Peyer's patch (tissue), 4 donors: Measurements from ENCODE around the gene PTPRE. TPM values are rescaled to one million over a fixed set of nuclear protein-coding genes. Genes with fewer than 3 reads are reported as not detected.

Experiments used
- DNase-seq, 3 donors: peaks; one replicate each; pipeline ENCODE4 v3.0.0-alpha.2; 2017 to 2019
- H3K27ac ChIP-seq, 4 donors: fragments of 200-600 bp; sonication (generic); one replicate each; pipeline ENCODE4 v1.5.1; 2016 to 2019
- H3K27me3 ChIP-seq, 2 donors: fragments of 200-600 bp; sonication (generic); one replicate each; pipeline ENCODE4 v1.5.1; 2019
- H3K36me3 ChIP-seq, 3 donors: fragments of 200-600 bp; sonication (generic); one replicate each; pipeline ENCODE4 v1.5.1; 2016 to 2019
- H3K4me1 ChIP-seq, 4 donors: fragments of 200-600 bp; sonication (generic); one replicate each; pipeline ENCODE4 v1.5.1; 2016 to 2019
- H3K4me3 ChIP-seq, 4 donors: fragments of 200-600 bp; sonication (generic); 1 replicate in 3 of 4; 2 replicates in 1 of 4; pipeline ENCODE4 v1.5.1; 2016 to 2019; ENCODE audit warnings: mild to moderate bottlenecking in 1 of 4
- H3K9me3 ChIP-seq, 4 donors: fragments of 200-600 bp; sonication (generic); one replicate each; pipeline ENCODE4 v1.5.1; 2016 to 2019; ENCODE audit warnings: mild to moderate bottlenecking in 1 of 4
- POLR2A ChIP-seq, 2 donors: fragments of 450-650 bp; IDR thresholded peaks; one replicate each; pipeline ENCODE4 v1.5.1; 2017; ENCODE audit warnings: antibody characterized with exemption in 2 of 2, mild to moderate bottlenecking in 2 of 2, moderate library complexity in 2 of 2
- total RNA-seq, 4 donors: library from RNA; depleted of rRNA; stranded (reverse); fragments of >200 nt; gene quantifications; one replicate each; pipeline ENCODE4 v1.1.0, GENCODE V29; 2016
- TF ChIP-seq, protein P1 (sequence below), 6 experiments: fragments of 450-650 bp in 4 of 6; fragments of 200-600 bp in 2 of 6; sonication (generic) in 1 of 6; IDR thresholded peaks; one replicate each; pipeline ENCODE4 v1.5.1; 2017 to 2019; ENCODE audit warnings: antibody characterized with exemption in 6 of 6, mild to moderate bottlenecking in 3 of 6, moderate library complexity in 1 of 6

Gene PTPRE
- total RNA-seq, 4 donors from 2014 or later: 24.0 to 48.7 (median 35.4) TPM

DNA sequence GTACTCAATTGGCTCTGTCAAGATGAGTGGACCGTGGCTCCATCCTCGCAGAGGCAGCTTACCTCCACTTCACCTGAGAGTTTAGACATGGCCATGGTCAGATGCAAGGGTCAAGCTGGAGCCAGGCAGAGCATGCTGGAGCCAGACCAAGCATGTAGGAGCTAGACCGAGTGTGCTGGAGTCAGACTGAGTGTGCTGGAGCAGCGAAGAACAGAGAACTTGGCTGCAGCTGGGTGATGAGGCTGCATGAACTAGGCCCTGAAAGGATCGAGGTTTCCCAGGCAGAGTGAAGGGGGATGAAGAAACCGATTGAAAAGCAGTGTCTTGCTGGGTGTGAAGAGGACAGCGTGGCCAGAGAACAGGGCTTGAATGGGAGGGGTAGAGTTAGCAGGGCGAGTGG, 133.2 kb downstream of the PTPRE start:
- TF ChIP-seq, protein P1, sequence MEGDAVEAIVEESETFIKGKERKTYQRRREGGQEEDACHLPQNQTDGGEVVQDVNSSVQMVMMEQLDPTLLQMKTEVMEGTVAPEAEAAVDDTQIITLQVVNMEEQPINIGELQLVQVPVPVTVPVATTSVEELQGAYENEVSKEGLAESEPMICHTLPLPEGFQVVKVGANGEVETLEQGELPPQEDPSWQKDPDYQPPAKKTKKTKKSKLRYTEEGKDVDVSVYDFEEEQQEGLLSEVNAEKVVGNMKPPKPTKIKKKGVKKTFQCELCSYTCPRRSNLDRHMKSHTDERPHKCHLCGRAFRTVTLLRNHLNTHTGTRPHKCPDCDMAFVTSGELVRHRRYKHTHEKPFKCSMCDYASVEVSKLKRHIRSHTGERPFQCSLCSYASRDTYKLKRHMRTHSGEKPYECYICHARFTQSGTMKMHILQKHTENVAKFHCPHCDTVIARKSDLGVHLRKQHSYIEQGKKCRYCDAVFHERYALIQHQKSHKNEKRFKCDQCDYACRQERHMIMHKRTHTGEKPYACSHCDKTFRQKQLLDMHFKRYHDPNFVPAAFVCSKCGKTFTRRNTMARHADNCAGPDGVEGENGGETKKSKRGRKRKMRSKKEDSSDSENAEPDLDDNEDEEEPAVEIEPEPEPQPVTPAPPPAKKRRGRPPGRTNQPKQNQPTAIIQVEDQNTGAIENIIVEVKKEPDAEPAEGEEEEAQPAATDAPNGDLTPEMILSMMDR (IDR thresholded peaks at IDR 0.05): no peak
- no peaks in the 10 kb centered on the region for H3K27me3 ChIP-seq
- no peaks in the 10 kb centered on the region for H3K36me3 ChIP-seq
- peaks cover 0 to 16% (median 0%) of the 10 kb centered on the region in 4 donors for H3K4me1 ChIP-seq
- no peak overlapping the region for H3K27ac ChIP-seq
- no peak overlapping the region for H3K4me3 ChIP-seq
- DNase-seq: no peak
- no peaks in the 10 kb centered on the region for H3K9me3 ChIP-seq

DNA sequence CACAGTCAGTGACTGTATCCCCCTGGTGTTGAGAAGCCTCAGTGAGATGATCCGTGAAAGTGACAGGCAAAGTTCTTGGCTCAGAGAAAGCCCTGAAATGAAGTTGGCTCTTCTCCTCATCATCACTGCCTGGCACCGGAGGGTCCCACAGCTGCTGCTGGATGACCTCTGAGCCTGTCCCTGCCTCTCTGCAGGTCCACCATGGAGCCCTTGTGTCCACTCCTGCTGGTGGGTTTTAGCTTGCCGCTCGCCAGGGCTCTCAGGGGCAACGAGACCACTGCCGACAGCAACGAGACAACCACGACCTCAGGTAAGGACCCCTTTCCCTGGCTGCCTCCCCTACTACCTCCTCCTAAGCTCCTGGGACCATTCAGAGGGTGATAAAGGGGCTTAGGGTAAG, 133.8 kb downstream of the PTPRE start:
- DNase-seq: no peak
- TF ChIP-seq POLR2A (IDR thresholded peaks at IDR 0.05): no peak
- TF ChIP-seq, protein P1 (IDR thresholded peaks at IDR 0.05): no peak
- Histone ChIP-seq H3K36me3 (no peaks in the 10 kb centered on the region), H3K4me3 (no peak overlapping the region), H3K4me1 (peaks cover 0 to 17% (median 0%) of the 10 kb centered on the region in 4 donors), H3K9me3 (no peaks in the 10 kb centered on the region), H3K27me3 (no peaks in the 10 kb centered on the region), H3K27ac (no peak overlapping the region)

DNA sequence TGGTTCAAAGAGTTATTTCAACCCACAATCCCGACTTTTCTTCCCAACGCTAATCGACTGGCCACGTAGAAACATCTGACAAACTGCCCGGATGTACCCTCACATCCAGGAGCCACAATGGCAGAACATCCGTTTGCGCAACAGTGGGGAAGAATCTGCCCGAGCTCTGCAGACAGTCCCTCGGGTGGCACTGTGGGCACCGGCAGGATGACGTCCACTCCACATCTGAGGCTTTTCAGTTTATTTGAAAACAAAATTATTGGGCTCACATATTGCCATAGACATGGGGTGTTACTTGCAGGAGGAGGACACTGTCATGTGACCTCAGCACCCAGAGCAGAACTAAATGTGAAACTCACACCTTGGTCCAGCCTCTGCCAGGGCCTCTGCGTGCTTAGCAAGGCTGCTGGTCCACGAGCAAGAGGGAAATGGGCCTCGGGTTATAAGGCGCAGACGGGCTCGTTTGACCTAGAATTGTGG, 135.3 kb downstream of the PTPRE start:
- Histone ChIP-seq H3K4me3 (no peak overlapping the region), H3K9me3 (no peaks in the 10 kb centered on the region), H3K27me3 (no peaks in the 10 kb centered on the region), H3K36me3 (no peaks in the 10 kb centered on the region), H3K4me1 (peaks cover 0 to 20% (median 7%) of the 10 kb centered on the region in 4 donors), H3K27ac (no peak overlapping the region)
- no peak for TF ChIP-seq POLR2A (IDR thresholded peaks at IDR 0.05)
- TF ChIP-seq, protein P1 (IDR thresholded peaks at IDR 0.05): no peak
- no peak for DNase-seq

DNA sequence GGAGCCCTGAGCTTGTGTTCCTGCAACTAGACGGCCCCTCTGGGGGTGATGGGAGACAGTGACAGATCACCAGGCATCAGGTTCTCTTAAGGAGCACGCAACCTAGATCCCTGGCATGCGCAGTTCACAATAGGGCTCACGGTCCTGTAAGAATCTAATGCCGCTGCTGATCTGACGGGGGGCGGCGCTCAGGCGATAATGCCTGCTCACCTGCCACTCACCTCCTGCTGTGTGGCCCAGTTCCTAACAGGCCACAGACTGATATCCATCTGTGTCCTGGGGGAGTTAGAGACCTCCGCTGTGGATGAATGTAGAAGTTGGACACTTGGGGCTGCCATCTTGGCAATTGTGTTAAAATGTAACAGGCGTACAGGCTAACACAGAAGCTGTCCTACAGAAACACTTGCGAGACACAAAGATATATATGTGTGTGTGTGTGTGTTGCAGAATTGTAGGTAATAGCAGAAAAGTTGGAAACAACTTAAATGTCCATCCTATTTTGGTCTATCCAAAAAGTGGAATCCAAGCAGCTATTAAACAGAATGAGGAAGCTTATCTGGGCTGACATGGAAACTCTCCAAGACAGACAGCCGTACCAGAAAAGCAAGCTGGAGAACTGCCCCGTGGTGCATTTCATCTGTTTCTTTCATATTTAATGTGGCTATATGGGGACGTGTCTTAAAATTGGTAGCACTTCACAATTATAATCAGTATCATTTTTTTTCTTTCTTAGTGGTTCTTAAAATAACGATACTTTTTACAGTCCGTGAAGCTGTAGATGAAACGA, 136.5 kb downstream of the PTPRE start:
- Histone ChIP-seq H3K4me3 (no peak overlapping the region), H3K36me3 (no peaks in the 10 kb centered on the region), H3K9me3 (no peaks in the 10 kb centered on the region), H3K27me3 (no peaks in the 10 kb centered on the region), H3K27ac (no peak overlapping the region), H3K4me1 (peaks cover 4 to 28% (median 13%) of the 10 kb centered on the region in 4 donors)
- DNase-seq: no peak
- TF ChIP-seq POLR2A (IDR thresholded peaks at IDR 0.05): no peak
- TF ChIP-seq, protein P1 (IDR thresholded peaks at IDR 0.05): no peak

DNA sequence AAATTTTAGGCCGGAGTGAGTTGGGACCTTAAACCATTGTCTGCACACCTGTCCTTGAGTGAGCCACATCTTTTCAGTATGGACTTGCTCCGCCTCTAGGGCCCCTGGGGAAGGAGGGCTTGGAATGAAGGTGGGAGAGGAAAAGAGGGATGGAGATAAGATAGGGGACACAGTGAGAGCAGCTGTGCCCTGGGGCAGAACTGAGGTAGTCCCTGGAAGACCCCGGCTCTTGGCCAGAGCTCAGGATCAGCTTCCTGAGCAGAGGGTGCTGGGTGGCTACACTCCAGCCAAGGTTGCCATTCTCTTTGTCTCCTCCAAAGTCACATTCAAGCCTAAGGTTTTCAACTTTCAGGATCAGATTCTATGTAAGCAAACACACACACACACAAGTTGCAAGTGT, 137.3 kb downstream of the PTPRE start:
- DNase-seq: no peak
- no peaks in the 10 kb centered on the region for H3K36me3 ChIP-seq
- no peaks in the 10 kb centered on the region for H3K27me3 ChIP-seq
- TF ChIP-seq, protein P1 (IDR thresholded peaks at IDR 0.05): no peak
- TF ChIP-seq POLR2A (IDR thresholded peaks at IDR 0.05): no peak
- no peak overlapping the region for H3K27ac ChIP-seq
- H3K4me1 ChIP-seq: peaks cover 4 to 31% (median 13%) of the 10 kb centered on the region in 4 donors
- no peak overlapping the region for H3K4me3 ChIP-seq
- H3K9me3 ChIP-seq: no peaks in the 10 kb centered on the region
